Left lung (tissue), 10 donors: ENCODE results near the gene PPP4R3A. TPM values are rescaled to one million over a fixed set of nuclear protein-coding genes. Genes with fewer than 3 reads are reported as not detected.

Experiments
- ATAC-seq: fragments of 200-7000 bp; cut with Tn5 transposase; one replicate; pipeline ENCODE4 v1.9.1; 2020; ENCODE audit warnings: moderate library complexity
- DNase-seq, 4 donors: peaks; one replicate each; pipeline ENCODE4 v3.0.0-alpha.2; 2013 to 2020
- H3K27ac ChIP-seq, 2 donors: fragments of 200-600 bp; sonication (generic) in 1 of 2; one replicate each; pipeline versions ENCODE4 v1.5.0 to v1.8.0; 2020 to 2021
- H3K27me3 ChIP-seq, 2 donors: fragments of 200-600 bp; sonication (generic) in 1 of 2; one replicate each; pipeline versions ENCODE4 v1.5.0 to v1.8.0; 2020 to 2021
- H3K36me3 ChIP-seq, 2 donors: fragments of 200-600 bp; sonication (generic) in 1 of 2; one replicate each; pipeline versions ENCODE4 v1.5.0 to v1.8.0; 2020 to 2021
- H3K4me1 ChIP-seq, 2 donors: fragments of 200-600 bp; one replicate each; pipeline ENCODE4 v1.8.0; 2021
- H3K4me3 ChIP-seq, 2 donors: fragments of 200-600 bp; sonication (generic) in 1 of 2; one replicate each; pipeline versions ENCODE4 v1.5.0 to v1.8.0; 2020 to 2021; ENCODE audit warnings: mild to moderate bottlenecking in 1 of 2
- H3K9me3 ChIP-seq, 2 donors: fragments of 200-600 bp; sonication (generic) in 1 of 2; one replicate each; pipeline versions ENCODE4 v1.5.0 to v1.8.0; 2020 to 2021
- CTCF ChIP-seq, 2 donors: fragments of 200-600 bp; sonication (generic) in 1 of 2; IDR thresholded peaks; one replicate each; pipeline versions ENCODE4 v1.5.0 to v1.8.0; 2021; ENCODE audit warnings: antibody characterized with exemption in 2 of 2
- intact Hi-C, 2 donors: fragments of 100-400 bp; cut with DNase I; formaldehyde crosslinking; loops; one replicate each; pipeline versions ENCODE4 v1.11.2 to v1.14.2; 2022
- polyA plus RNA-seq, 6 donors: library from polyadenylated mRNA; unstranded; fragments of 120-200 nt; gene quantifications; one replicate each; pipeline ENCODE4 v1.2.1, GENCODE V29; 2013; ENCODE audit not compliant: insufficient read length in 6 of 6
- total RNA-seq, 2 donors: library from RNA; stranded (reverse); fragmentation: NEBNext Ultra II Directional; extraction: Animal tissue kit (Norgen Biotek cat#: 25700); gene quantifications; one replicate each; pipeline ENCODE4 v1.2.1, GENCODE V29; 2021
- donor health status: DM: no; HTN: yes; CAD: no.
- donor health status: DM: no; HTN: no; CAD: no.

Gene PPP4R3A
- total and polyA plus RNA-seq, 8 donors = 68.8 to 125 (median 110) TPM

DNA sequence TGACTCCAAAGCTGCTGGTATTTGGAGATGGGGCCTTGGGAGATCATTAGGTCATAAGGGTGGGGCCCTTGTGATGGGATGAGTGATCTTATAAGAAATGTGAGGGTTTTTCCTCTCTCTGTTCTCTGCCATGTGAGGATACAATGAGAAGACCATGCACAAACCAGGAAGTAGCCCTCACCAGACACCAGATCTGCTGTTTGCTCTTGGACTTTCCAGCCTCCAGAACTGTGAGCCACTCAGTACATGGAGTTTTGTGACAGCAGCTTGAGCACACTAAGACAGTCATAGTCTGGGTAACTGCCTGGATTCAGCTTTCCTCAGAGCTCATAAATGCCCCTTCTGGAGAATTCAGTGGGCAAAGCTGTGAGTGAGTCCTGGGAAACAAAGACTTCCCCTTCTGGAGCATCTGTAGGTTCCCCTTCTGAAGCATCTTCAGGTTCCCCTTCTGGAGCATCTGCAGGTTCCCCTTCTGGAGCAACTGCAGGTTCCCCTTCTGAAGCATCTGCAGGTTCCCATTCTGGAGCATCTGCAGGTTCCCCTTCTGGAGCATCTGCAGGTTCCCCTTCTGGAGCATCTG is 11.0 kb upstream of the PPP4R3A start:
- TF ChIP-seq CTCF (IDR thresholded peaks at IDR 0.05) = no peak
- intact Hi-C loops = no loop called here
- DNase-seq = no peak
- no peak overlapping the region for H3K4me3 ChIP-seq
- no peaks in the 10 kb centered on the region for H3K27me3 ChIP-seq
- H3K4me1 ChIP-seq = peaks cover 0 to 7% of the 10 kb centered on the region in 2 donors
- H3K9me3 ChIP-seq = no peaks in the 10 kb centered on the region
- no peak overlapping the region for H3K27ac ChIP-seq
- no peak for ATAC-seq
- no peaks in the 10 kb centered on the region for H3K36me3 ChIP-seq

GRCh38 chr14:91520138-91520537 is 10.0 kb upstream of the PPP4R3A start:
- H3K9me3 ChIP-seq = no peaks in the 10 kb centered on the region
- no peaks in the 10 kb centered on the region for H3K36me3 ChIP-seq
- no peak for TF ChIP-seq CTCF (IDR thresholded peaks at IDR 0.05)
- H3K27ac ChIP-seq = no peak overlapping the region
- intact Hi-C loops = no loop called here
- peaks cover 0 to 7% of the 10 kb centered on the region in 2 donors for H3K4me1 ChIP-seq
- DNase-seq (no peak), ATAC-seq (no peak)
- H3K27me3 ChIP-seq = no peaks in the 10 kb centered on the region
- H3K4me3 ChIP-seq = no peak overlapping the region

GRCh38 chr14:91519239-91520036 is 9.3 kb upstream of the PPP4R3A start:
- no peak overlapping the region for H3K27ac ChIP-seq
- H3K27me3 ChIP-seq = no peaks in the 10 kb centered on the region
- H3K9me3 ChIP-seq = no peaks in the 10 kb centered on the region
- DNase-seq = no peak
- no peak for TF ChIP-seq CTCF (IDR thresholded peaks at IDR 0.05)
- intact Hi-C loops = no loop called here
- no peak overlapping the region for H3K4me3 ChIP-seq
- no peaks in the 10 kb centered on the region for H3K36me3 ChIP-seq
- peaks cover 0 to 7% of the 10 kb centered on the region in 2 donors for H3K4me1 ChIP-seq
- no peak for ATAC-seq

DNA sequence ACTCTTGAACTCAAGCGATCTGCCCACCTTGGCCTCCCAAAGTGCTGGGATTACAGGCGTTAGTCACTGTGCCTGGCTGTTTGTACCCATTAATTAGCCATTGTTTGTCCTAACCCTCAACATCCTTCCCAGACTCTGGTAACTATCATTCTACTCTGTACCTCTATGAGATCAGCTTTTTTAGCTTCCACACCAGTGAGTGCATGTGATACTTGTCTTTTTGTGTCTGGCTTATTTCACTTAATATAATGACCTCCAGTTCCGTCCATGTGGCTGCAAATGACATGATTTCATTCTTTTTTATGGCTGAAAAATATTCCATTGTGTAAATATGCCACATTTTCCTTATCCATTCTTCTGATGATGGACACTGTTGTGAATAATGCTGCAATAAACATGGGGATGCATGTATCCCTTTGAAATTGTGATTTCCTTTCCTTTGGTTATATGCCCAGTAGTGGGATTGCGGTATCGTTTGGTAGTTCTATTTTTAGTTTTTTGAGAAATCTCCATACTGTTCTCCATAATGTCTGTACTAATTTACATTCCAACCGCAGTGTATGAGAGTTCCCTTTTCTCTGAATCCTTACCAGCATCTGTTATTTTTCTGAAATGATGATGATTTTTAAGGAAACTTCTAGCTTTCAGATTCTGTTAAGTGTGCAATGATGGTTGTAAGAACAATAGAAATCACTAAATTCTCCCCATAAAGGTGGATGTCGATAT is 6.7 kb upstream of the PPP4R3A start:
- no peak for TF ChIP-seq CTCF (IDR thresholded peaks at IDR 0.05)
- H3K4me3 ChIP-seq = no peak overlapping the region
- no peaks in the 10 kb centered on the region for H3K36me3 ChIP-seq
- H3K27me3 ChIP-seq = no peaks in the 10 kb centered on the region
- intact Hi-C loops = no loop called here
- DNase-seq (no peak), ATAC-seq (no peak)
- no peak overlapping the region for H3K27ac ChIP-seq
- H3K4me1 ChIP-seq = peaks cover 0 to 7% of the 10 kb centered on the region in 2 donors
- H3K9me3 ChIP-seq = no peaks in the 10 kb centered on the region

- peaks cover 0 to 10% of the 10 kb centered on the region in 2 donors for H3K4me1 ChIP-seq
- ATAC-seq = no peak
- no peak overlapping the region for H3K27ac ChIP-seq
- H3K9me3 ChIP-seq = no peaks in the 10 kb centered on the region
- H3K36me3 ChIP-seq = no peaks in the 10 kb centered on the region
- no peak for DNase-seq
- H3K4me3 ChIP-seq = no peak overlapping the region
- intact Hi-C loops = no loop called here
- TF ChIP-seq CTCF (IDR thresholded peaks at IDR 0.05) = no peak
- no peaks in the 10 kb centered on the region for H3K27me3 ChIP-seq
Observed at GRCh38 chr14:91515979-91516378, 5.9 kb upstream of the PPP4R3A start.
